ENCODE results near the gene ZMAT5.

The ZMAT5 gene

GRCh38 chr22:29790061-29790460 is 23.3 kb upstream of the ZMAT5 start:
- ChIA-PET CTCF (interaction anchor here (0.9 kb wide), 1 partner anchor 215 kb away, joined by 3 read pairs; no protein-coding TSS in a partner anchor), POLR2A (ENCODE audit: low non-redundant PET) (no interaction called here)
- no peak overlapping the region for H3K27ac ChIP-seq
- DNase-seq (ENCODE audit: low spot score), result no peak
- TF ChIP-seq CTCF (conservative IDR thresholded peaks at IDR 0.05; ENCODE audit: low read depth), result no peak

DNA sequence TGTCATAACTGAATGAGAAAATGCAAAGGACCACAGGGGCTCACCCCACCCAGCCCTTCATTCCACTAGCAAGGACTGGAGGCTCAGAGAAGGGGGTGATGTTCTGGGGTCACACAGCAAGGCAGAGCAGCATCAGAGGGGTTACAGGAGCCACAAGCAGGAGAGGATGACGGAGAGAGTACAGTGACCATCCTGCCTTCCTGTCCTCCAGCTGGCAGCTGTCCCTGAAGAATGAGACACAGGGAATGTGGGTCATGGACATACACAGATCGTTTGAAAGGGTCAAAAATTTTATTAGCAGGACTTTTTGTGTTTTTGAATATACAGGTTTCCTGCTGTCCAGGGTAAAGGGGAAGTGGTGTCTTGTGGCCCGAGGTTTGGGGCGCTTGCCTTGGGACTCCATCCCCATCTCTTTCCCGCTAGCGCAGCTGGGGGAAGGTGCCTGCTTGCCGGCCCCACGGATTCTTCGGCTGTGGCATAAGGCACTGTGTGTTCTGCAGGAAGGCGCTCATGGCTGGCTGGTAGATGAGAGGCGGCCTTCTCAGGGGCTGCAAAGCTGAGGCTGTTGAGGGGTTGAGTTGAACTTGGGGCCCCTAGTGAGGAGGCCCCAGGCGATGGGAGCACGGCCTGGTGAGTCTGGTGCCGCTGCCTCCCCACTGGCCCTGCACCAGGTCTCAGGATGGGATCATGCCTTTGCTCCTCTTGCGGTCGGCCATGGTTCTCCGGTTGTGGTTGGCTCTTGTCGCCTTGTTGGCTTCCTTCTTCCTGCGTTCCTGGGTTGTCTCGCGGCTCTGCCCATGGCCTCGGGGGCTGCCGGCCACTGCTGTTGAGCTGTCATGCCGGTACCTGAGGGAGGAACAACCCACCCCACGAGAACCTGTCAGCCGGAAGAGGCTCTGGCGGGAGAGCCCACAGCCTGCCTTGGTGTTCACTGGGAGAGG is 21.8 kb upstream of the ZMAT5 start:
- DNase-seq (ENCODE audit: low spot score), result no peak
- POLR2A ChIA-PET (ENCODE audit: low non-redundant PET), result no interaction called here
- no peak for TF ChIP-seq CTCF (conservative IDR thresholded peaks at IDR 0.05; ENCODE audit: low read depth)
- H3K27ac ChIP-seq, result peak overlapping the region; percentile 25
- CTCF ChIA-PET, result no interaction called here

- no peak for TF ChIP-seq CTCF (conservative IDR thresholded peaks at IDR 0.05; ENCODE audit: low read depth)
- POLR2A ChIA-PET (ENCODE audit: low non-redundant PET), result no interaction called here
These were observed 20.7 kb upstream of the ZMAT5 start for GRCh38 chr22:29787371-29787980.

GRCh38 chr22:29786031-29786430 is 19.2 kb upstream of the ZMAT5 start:
- DNase-seq (ENCODE audit: low spot score), result no peak
- no peak for TF ChIP-seq CTCF (conservative IDR thresholded peaks at IDR 0.05; ENCODE audit: low read depth)
- no peak overlapping the region for H3K27ac ChIP-seq
- ChIA-PET CTCF (interaction anchor here (0.6 kb wide), 1 partner anchor 316 kb away, joined by 5 read pairs; no protein-coding TSS in a partner anchor), POLR2A (ENCODE audit: low non-redundant PET) (no interaction called here)

More at GRCh38 chr22:29787371-29787980, 20.7 kb upstream of the ZMAT5 start:
- CTCF ChIA-PET, result no interaction called here
- peak overlapping the region; percentile 25 for H3K27ac ChIP-seq
- DNase-seq (ENCODE audit: low spot score), result no peak

- DNase-seq (ENCODE audit: low spot score), result no peak
- ChIA-PET CTCF (interaction anchor here (0.6 kb wide), 1 partner anchor 12 kb away, joined by 5 read pairs; no protein-coding TSS in a partner anchor), POLR2A (ENCODE audit: low non-redundant PET) (no interaction called here)
- TF ChIP-seq CTCF (conservative IDR thresholded peaks at IDR 0.05; ENCODE audit: low read depth), result no peak
- H3K27ac ChIP-seq, result peak overlapping the region; percentile 53
These were observed 17.9 kb upstream of the ZMAT5 start for GRCh38 chr22:29784451-29785361.
